Measurements from ENCODE around the gene PSEN2.
"Not testable (repeated sequence)": the region's sequence is repeated elsewhere in the genome, so short reads cannot be mapped to it uniquely, and the experiment has no call there.

Gene PSEN2

DNA sequence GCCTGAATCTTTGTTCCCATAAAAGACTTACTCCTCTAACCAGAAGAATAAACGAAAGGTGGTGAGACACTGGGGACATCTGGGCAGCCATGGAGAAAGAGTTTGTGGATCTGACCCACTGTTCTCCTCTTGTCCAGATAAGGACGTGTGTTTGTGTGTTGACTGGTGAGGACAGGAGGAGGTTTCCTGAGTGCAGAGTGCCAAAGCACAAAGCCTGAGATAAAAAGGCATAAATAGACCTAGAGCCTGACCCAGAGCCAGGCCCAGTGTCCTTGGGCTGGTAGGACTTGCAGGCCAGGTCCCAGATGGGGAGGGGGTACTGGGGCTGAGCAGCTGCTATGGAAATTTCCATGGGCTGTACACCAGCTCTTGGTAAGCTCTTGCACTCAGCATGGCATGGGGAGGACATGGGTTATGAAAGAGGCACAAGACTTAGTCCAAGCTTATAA, 50.1 kb downstream of the PSEN2 start:
- no peak for DNase-seq

GRCh38 chr1:226921504-226921903, 51.1 kb downstream of the PSEN2 start:
- DNase-seq = no peak

GRCh38 chr1:226929260-226930111, 59.1 kb downstream of the PSEN2 start:
- not testable (repeated sequence) for DNase-seq

DNA sequence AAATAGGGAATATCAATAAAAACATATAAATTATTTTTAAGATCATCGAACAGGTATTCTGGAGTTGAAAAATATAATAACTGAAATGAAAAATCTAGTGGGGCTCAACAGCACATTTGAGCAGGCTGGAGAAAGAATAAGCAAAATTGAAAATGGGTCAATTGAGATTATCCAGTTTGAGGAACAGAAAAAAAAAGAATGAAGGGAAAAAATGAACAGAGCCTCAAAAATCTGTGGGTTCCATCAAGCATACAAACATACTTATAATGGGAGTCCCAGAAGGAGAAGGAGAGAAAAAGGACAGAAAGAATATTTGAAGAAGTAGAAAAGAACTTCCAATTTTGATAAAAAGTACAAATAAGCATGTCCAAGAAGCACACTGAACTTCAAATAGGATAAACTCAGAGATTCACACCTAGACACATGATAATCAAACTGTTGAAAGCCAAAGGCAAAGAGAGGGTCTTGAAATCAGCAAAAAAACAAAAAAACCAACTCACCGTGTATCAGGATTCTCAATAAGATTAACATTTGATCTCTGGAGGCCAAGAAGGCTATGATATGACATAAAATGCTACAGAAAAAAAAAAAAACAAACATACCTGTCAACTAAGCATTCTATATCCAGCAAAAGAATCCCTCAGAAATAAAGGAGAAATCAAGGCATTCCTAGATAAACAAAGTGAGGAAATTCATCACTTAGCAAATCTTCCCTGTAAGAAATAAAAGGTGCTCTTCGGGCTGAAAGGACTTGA, 64.2 kb downstream of the PSEN2 start:
- DNase-seq = no peak

DNA sequence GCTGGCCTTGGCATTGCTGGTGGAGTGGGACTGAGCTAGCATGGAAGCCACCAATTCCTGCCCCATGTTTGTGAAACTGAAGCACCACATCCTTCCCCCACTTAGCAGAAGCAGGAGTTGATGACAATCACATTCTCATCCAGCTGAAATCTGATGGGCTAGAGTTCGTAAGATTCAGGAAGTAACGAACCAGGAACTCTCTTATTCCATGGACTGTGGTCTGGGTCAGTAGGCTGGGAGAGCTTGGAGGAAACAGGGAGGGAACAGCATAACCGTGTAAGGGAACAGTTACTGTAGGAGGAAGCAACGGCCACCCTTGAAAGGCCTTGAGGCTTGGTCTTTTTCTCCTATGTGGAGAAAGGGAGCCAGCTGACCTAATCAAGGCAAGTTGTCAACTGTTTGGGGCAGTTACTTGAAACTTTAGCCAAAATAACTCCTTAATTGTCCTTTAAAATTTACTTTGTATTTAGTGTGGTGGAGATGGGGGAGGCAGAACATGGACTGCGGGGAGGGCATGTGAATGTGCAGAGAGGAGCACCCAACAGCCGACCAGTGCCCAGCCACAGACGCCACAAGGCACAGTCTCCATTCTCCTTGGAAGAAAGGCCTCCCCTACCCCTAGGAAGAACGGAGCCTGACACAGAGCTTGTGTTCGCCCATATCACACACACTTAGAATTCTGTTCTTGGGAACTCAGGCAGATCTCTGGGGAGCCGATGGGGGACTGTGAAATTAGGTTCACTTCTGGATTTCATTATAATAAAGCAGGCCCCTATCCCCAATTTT, 67.7 kb downstream of the PSEN2 start:
- DNase-seq = no peak

GRCh38 chr1:226938903-226939437, 68.6 kb downstream of the PSEN2 start:
- no peak for DNase-seq

DNA sequence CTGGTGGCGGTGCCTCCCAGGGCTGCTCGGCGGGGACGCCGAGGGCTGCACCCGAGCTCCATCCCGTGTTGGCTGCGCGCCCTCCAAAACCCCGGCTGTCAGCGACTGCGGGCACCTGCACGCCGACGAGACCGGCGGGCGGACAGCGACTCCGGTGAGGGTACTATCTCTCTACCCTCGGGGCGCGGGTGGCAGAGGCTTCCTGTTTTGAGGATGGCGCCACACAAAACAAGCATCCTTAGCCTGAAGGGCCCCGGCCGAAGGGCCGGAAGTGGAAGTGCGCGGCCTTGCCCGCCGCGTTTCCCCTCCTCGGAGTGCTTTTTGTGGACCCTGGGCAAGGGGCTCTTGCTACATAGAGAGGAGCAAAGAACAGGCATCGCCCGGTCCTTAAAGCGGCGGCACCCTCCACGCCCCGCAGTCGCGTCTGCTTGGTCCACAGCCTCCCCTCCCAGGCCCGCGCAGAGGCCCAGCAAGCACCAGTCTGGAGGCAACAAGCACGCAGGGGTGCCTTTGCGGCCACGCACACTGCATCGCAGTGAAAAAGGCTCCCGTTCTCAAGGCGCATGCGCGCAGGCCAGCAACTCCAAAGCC, 69.1 kb downstream of the PSEN2 start:
- DNase-seq = peak; percentile 70

DNA sequence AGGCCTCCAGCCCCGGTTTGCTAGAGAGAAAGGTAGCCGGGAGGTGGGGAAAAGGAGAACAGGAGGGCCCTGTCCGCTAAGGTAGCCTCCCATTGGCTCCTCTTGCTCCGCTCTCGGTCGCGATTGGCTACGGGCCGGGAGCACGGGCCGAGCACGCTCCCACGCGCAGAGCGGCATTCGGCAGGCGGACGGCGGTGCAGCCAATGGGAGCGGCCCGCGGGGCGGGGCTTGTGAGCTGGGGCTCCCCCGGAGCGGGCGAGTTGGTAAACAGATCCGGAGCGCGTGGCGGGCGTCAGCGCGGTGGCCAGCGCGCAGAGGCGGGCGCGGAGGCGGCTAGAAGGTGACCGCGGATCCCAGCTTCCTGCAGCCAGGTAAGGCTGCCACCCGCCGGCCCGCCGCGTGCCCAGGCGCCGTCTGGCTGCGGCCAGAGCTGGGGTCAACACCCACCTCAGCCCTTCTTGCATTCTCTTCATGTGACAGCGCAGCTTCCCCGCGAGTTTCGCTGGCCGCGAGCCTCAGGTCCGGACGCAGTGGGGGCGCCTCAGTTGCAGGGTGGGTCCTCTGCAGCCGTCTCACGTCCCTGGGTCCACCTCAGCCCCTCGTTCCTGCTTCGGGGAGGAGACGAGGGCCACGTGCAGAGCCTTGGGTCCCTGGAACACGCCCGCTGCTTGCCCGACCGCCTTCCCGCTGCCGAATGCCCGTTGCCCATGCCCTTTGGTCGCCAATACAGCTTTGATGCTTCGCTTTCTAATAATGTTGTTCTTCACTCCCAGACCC, 69.8 kb downstream of the PSEN2 start, which contains the start of gene COQ8A:
TSS of gene COQ8A (plus strand) at position 266 of the 777 bp plus-strand sequence. CDS start 21,092 bp downstream, outside the sequence.
- peak; percentile 99 for DNase-seq

DNA sequence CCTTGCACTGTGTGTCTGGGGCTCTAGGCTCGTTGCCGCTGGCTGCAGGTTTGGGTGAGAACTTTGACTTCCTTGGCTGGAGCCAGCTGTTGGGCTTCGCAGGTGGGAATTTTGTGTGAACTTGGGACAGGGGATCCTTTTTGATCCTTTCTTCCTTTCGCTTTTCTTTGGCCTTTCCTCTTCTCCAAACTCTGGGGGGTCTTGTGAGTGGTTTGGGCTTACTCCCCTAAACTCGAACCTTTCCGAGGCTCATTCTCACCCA, 70.3 kb downstream of the PSEN2 start:
- no peak for DNase-seq

DNA sequence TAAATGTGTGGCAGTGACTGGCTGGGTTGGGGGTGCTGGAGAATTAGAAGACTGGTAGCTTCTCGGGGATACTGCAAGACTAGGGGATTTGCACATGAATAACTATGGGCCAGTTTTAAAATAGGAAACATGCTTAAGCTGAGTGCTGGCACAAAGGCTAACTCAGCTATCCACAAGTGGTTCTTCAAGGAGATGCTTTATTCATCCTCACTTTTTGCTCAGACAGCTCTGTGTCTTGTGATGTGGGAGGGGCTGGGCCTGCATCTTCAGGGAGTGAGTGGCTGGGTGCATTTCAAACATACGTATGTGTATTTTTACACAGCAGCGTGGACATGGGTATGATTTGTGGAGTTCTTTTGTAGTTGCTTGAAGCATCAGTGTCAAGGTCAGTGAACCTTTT, 72.0 kb downstream of the PSEN2 start:
- no peak for DNase-seq

DNA sequence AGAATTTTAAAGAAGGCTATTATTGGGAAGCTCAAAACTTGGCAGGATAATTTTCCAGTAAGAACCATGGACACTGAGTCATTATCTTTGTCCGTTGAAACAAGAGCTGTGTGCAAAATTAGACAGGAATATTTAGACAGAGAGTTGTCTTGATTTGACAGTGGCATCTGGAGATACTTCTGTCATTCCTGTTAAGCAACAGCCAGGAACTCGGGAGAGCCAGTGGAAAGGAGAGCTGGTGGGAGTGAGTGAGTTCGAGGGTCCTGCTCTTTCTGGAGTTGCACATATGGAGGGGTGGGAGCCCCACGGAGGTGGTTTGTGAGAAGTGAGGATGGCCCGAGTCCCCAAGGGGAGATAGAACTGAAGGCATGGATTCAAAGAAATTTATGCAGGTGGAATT, 72.7 kb downstream of the PSEN2 start:
- DNase-seq = no peak

DNA sequence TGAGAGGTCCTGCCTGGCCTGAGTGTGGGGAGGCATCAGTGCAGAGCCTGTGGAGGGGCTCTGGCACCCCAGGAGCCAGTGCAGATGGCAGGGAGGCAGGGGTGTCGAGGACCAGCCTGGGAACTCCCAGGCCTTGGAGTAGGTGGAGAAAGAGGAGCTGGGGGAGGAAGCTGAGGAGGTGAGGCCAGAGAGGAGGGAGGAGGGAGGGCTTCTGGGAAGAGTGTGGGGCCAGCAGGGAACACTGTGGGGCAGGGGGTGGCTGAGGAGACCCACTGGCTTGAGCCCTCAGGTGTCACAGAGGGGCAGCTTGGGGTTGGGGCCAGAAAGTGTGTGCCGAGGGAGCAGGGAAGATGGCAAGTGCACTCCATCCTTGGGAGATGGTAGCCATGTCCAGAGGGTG, 73.5 kb downstream of the PSEN2 start:
- no peak for DNase-seq

DNA sequence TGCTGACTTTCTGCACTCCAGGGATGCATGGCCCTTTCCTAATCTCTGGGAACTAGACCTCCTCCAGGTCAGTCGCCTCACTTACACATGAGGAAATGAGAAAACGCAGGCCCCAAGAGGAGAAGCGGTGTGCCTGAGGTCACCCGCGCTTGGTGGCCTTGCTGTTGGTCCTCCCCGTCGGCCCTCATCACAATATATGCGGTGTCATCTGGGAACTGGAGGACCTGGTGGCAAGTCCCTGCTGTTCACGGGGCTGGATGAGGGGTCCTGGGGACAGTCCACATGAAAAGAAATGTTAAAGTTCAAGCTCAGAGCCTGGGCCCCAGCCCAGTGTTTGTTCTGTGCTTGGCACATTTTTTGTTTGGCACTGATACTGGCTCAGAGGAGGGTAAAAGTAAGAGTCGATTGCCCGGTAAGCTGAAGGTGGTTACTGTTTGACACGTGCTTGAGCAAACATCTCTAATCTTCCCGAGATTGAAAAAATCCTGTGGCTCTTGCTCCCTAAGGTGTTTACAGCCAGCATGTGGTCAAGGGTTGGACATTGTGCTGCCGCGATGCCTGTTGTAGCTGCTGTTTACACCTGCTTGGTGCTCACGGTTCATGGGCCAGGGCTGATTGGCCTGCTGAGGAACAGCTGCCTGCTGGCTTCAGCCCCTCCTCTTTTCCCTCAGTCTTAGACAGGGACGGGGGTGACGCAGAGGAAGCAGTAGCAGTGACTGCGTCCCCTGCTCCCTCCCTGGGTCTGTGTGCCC, 74.9 kb downstream of the PSEN2 start:
- DNase-seq = no peak
